Lower leg skin (tissue), 3 donors: ENCODE results near the gene STK35.

Experiments used
- POLR2A ChIP-seq, 2 donors: fragments of 450-650 bp; IDR thresholded peaks; one replicate each; pipeline ENCODE4 v1.6.1; 2016 to 2017; ENCODE audit warnings: antibody characterized with exemption in 2 of 2, mild to moderate bottlenecking in 1 of 2, moderate library complexity in 1 of 2
- TF ChIP-seq, protein P1 (sequence below), 3 donors: fragments of 450-650 bp; IDR thresholded peaks; one replicate each; pipeline ENCODE4 v1.5.1; 2016; ENCODE audit warnings: antibody characterized with exemption in 3 of 3, mild to moderate bottlenecking in 3 of 3, moderate library complexity in 2 of 3

DNA sequence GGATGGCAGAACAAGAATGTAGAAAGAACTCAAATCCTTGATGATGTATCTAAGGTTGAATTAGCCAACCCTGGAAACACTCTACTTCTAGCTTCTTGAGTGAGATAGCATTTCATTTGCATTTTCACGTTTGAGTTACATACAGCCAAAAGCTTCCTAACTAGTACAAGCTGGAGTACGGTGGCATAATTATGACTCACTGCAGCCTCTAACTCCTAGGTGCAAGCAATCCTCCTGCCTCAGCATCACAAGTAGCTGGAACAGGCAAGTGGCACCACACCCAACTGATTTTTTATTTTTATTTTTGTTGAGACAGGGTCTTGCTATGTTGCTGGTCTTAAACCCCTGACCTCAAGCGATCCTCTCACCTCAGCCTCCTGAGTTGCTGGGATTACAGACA is 36.5 kb upstream of the STK35 start:
- TF ChIP-seq, protein P1, sequence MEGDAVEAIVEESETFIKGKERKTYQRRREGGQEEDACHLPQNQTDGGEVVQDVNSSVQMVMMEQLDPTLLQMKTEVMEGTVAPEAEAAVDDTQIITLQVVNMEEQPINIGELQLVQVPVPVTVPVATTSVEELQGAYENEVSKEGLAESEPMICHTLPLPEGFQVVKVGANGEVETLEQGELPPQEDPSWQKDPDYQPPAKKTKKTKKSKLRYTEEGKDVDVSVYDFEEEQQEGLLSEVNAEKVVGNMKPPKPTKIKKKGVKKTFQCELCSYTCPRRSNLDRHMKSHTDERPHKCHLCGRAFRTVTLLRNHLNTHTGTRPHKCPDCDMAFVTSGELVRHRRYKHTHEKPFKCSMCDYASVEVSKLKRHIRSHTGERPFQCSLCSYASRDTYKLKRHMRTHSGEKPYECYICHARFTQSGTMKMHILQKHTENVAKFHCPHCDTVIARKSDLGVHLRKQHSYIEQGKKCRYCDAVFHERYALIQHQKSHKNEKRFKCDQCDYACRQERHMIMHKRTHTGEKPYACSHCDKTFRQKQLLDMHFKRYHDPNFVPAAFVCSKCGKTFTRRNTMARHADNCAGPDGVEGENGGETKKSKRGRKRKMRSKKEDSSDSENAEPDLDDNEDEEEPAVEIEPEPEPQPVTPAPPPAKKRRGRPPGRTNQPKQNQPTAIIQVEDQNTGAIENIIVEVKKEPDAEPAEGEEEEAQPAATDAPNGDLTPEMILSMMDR (IDR thresholded peaks at IDR 0.05): no peak
- no peak for TF ChIP-seq POLR2A (IDR thresholded peaks at IDR 0.05)
